ENCODE data around the gene CYGB. TPM values are rescaled to one million over a fixed set of nuclear protein-coding genes. Genes with fewer than 3 reads are reported as not detected.
"Not testable (repeated sequence)": the region's sequence is repeated elsewhere in the genome, so short reads cannot be mapped to it uniquely, and the experiment has no call there.

Gene CYGB
- total RNA-seq, 1 donor from 2014 or later = 30.0 TPM

GRCh38 chr17:76512366-76513305, 24.9 kb downstream of the CYGB start:
- H3K4me3 ChIP-seq = no peak overlapping the region
- H3K27ac ChIP-seq = no peak overlapping the region
- TF ChIP-seq POLR2A (IDR thresholded peaks at IDR 0.05) (no peak), CTCF (IDR thresholded peaks at IDR 0.05) (no peak), POLR2AphosphoS5 (IDR thresholded peaks at IDR 0.05; ENCODE audit: insufficient read depth in 1 of 2, low read depth in 1 of 2) (no peak)
- intact Hi-C loops (cut with DNase I) = no loop called here
- no peak for DNase-seq (ENCODE audit: extremely low spot score in 2 of 2)
- peaks cover 16% of the 10 kb centered on the region for H3K4me1 ChIP-seq
- H3K36me3 ChIP-seq = no peaks in the 10 kb centered on the region
- H3K27me3 ChIP-seq = no peaks in the 10 kb centered on the region
- H3K9me3 ChIP-seq = no peaks in the 10 kb centered on the region

- intact Hi-C loops (cut with DNase I) = no loop called here
- Histone ChIP-seq H3K4me1 (peaks cover 16% of the 10 kb centered on the region), H3K27ac (no peak overlapping the region), H3K9me3 (no peaks in the 10 kb centered on the region), H3K4me3 (no peak overlapping the region), H3K27me3 (no peaks in the 10 kb centered on the region), H3K36me3 (no peaks in the 10 kb centered on the region)
- no peak for TF ChIP-seq POLR2A (IDR thresholded peaks at IDR 0.05)
- TF ChIP-seq POLR2AphosphoS5 (IDR thresholded peaks at IDR 0.05; ENCODE audit: insufficient read depth in 1 of 2, low read depth in 1 of 2) = no peak
- TF ChIP-seq CTCF (IDR thresholded peaks at IDR 0.05) = no peak
- no peak for DNase-seq (ENCODE audit: extremely low spot score in 2 of 2)
Observed at GRCh38 chr17:76511668-76512365, 25.7 kb downstream of the CYGB start.

GRCh38 chr17:76510831-76511244, 26.7 kb downstream of the CYGB start:
- Histone ChIP-seq H3K9me3 (no peaks in the 10 kb centered on the region), H3K27me3 (no peaks in the 10 kb centered on the region), H3K36me3 (no peaks in the 10 kb centered on the region), H3K4me3 (no peak overlapping the region), H3K27ac (no peak overlapping the region), H3K4me1 (peaks cover 11% of the 10 kb centered on the region)
- intact Hi-C loops (cut with DNase I) = no loop called here
- TF ChIP-seq CTCF (IDR thresholded peaks at IDR 0.05) (no peak), POLR2AphosphoS5 (IDR thresholded peaks at IDR 0.05; ENCODE audit: insufficient read depth in 1 of 2, low read depth in 1 of 2) (no peak), POLR2A (IDR thresholded peaks at IDR 0.05) (no peak)
- DNase-seq (ENCODE audit: extremely low spot score in 2 of 2) = no peak

GRCh38 chr17:76508472-76509063, 28.9 kb downstream of the CYGB start:
- not testable (repeated sequence) for H3K4me1 ChIP-seq
- intact Hi-C loops (cut with DNase I) = loop anchor here (10.0 kb wide), 1 partner anchor 104 kb away; no protein-coding TSS in a partner anchor

More at GRCh38 chr17:76508472-76509063, 28.9 kb downstream of the CYGB start:
- not testable (repeated sequence) for DNase-seq (ENCODE audit: extremely low spot score in 2 of 2); H3K27ac ChIP-seq; H3K27me3 ChIP-seq; H3K4me3 ChIP-seq; H3K36me3 ChIP-seq; H3K9me3 ChIP-seq

Measured in vagina (tissue), 2 donors.